MM.1S (cell line): ENCODE results near the gene ATG5.

ENCODE experiments used
- DNase-seq: peaks from one replicate; pipeline ENCODE4 v3.0.0-alpha.2; 2015
- H2AFZ ChIP-seq: fragments of 300-600 bp; sonication (generic); 2 replicates; pipeline ENCODE4 v1.6.0; 2016; ENCODE audit warnings: antibody characterized with exemption, low read length
- H3F3A ChIP-seq: fragments of 300-600 bp; sonication (generic); 2 replicates; pipeline ENCODE4 v1.6.1; 2016; ENCODE audit warnings: mild to moderate bottlenecking, antibody characterized with exemption, low read length, moderate library complexity, mixed read lengths; ENCODE audit not compliant: insufficient read depth
- H3K27ac ChIP-seq: fragments of 300-600 bp; sonication (generic); 2 replicates; pipeline ENCODE4 v1.5.1; 2016; ENCODE audit warnings: mild to moderate bottlenecking, low read length
- H3K27me3 ChIP-seq: fragments of 300-600 bp; sonication (generic); replicated peaks from 2 replicates; pipeline ENCODE4 v1.6.0; 2016; ENCODE audit warnings: low read length; ENCODE audit not compliant: insufficient read depth
- H3K36me3 ChIP-seq: fragments of 300-600 bp; sonication (generic); replicated peaks from 2 replicates; pipeline ENCODE4 v1.6.1; 2016; ENCODE audit warnings: mild to moderate bottlenecking, low read length, mixed read lengths; ENCODE audit not compliant: insufficient read depth
- H3K4me1 ChIP-seq: fragments of 300-600 bp; sonication (generic); 2 replicates; pipeline ENCODE4 v1.6.1; 2016; ENCODE audit warnings: low read length, mixed read lengths
- H3K4me2 ChIP-seq: fragments of 300-600 bp; sonication (generic); 2 replicates; pipeline ENCODE4 v1.6.0; 2016; ENCODE audit warnings: low read depth, low read length
- H3K4me3 ChIP-seq: fragments of 300-600 bp; sonication (generic); 2 replicates; pipeline ENCODE4 v1.5.1; 2016; ENCODE audit warnings: low read length, mixed read lengths
- H3K79me2 ChIP-seq: fragments of 300-600 bp; sonication (generic); 2 replicates; pipeline ENCODE4 v1.6.1; 2016; ENCODE audit warnings: mixed run types, low read length, mixed read lengths
- H3K9ac ChIP-seq: fragments of 300-600 bp; sonication (generic); 2 replicates; pipeline ENCODE4 v1.6.1; 2016; ENCODE audit warnings: low read length, mixed read lengths
- H3K9me2 ChIP-seq: fragments of 300-600 bp; sonication (generic); replicated peaks from 2 replicates; pipeline ENCODE4 v1.6.1; 2016; ENCODE audit warnings: mild to moderate bottlenecking, low read length, mixed read lengths; ENCODE audit not compliant: insufficient read depth
- H3K9me3 ChIP-seq: fragments of 300-600 bp; sonication (generic); replicated peaks from 2 replicates; pipeline ENCODE4 v1.6.1; 2016; ENCODE audit warnings: mild to moderate bottlenecking, low read length, mixed read lengths; ENCODE audit not compliant: insufficient read depth
- H4K20me1 ChIP-seq: fragments of 300-600 bp; sonication (generic); 2 replicates; pipeline ENCODE4 v1.6.1; 2016; ENCODE audit warnings: mild to moderate bottlenecking, low read length, moderate library complexity, mixed read lengths; ENCODE audit not compliant: insufficient read depth
- EZH2 ChIP-seq: fragments of 300-600 bp; sonication (generic); optimal IDR thresholded peaks from 2 replicates; pipeline ENCODE3; 2017; ENCODE audit warnings: low read depth, mild to moderate bottlenecking, antibody characterized with exemption, low read length, mixed read lengths
- EZH2phosphoT487 ChIP-seq: fragments of 300-600 bp; sonication (generic); IDR thresholded peaks from 2 replicates; pipeline ENCODE4 v1.6.1; 2018; ENCODE audit warnings: antibody characterized with exemption, low read length
- TF ChIP-seq, protein P1 (sequence below): fragments of 300-600 bp; sonication (generic); IDR thresholded peaks from 2 replicates; pipeline ENCODE4 v1.5.1; 2016; ENCODE audit warnings: antibody characterized with exemption, low read length, mixed read lengths

ATG5 gene

GRCh38 chr6:106360989-106361430 lies 35.5 kb upstream of the ATG5 start:
- Histone ChIP-seq H4K20me1 (no peaks in the 10 kb centered on the region), H3K9me2 (no peaks in the 10 kb centered on the region), H3K4me3 (peak overlapping the region; percentile 69), H3K36me3 (no peaks in the 10 kb centered on the region), H3K27me3 (peaks cover 11% of the 10 kb centered on the region), H3K4me1 (peaks cover 9% of the 10 kb centered on the region), H3F3A (no peaks in the 10 kb centered on the region), H3K79me2 (no peaks in the 10 kb centered on the region), H3K4me2 (peak overlapping the region; percentile 76), H3K27ac (no peak overlapping the region), H3K9me3 (no peaks in the 10 kb centered on the region), H3K9ac (no peak overlapping the region), H2AFZ (peak overlapping the region; percentile 85)
- no peak for DNase-seq
- TF ChIP-seq EZH2phosphoT487 (no peak), EZH2 (no peak)
- TF ChIP-seq, protein P1, sequence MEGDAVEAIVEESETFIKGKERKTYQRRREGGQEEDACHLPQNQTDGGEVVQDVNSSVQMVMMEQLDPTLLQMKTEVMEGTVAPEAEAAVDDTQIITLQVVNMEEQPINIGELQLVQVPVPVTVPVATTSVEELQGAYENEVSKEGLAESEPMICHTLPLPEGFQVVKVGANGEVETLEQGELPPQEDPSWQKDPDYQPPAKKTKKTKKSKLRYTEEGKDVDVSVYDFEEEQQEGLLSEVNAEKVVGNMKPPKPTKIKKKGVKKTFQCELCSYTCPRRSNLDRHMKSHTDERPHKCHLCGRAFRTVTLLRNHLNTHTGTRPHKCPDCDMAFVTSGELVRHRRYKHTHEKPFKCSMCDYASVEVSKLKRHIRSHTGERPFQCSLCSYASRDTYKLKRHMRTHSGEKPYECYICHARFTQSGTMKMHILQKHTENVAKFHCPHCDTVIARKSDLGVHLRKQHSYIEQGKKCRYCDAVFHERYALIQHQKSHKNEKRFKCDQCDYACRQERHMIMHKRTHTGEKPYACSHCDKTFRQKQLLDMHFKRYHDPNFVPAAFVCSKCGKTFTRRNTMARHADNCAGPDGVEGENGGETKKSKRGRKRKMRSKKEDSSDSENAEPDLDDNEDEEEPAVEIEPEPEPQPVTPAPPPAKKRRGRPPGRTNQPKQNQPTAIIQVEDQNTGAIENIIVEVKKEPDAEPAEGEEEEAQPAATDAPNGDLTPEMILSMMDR = no peak

GRCh38 chr6:106360410-106360988 lies 34.9 kb upstream of the ATG5 start, which contains the start of gene CRYBG1:
CRYBG1 (plus strand) TSS chr6:106360717; CDS start chr6:106360909, 192 bp downstream.
- no peaks in the 10 kb centered on the region for H3K9me2 ChIP-seq
- peak within 1 kb of the TSS; percentile 85 for H2AFZ ChIP-seq
- no peak within 1 kb of the TSS for H3K9ac ChIP-seq
- H3K4me1 ChIP-seq = peaks cover 9% of the 10 kb centered on the region
- H3K4me2 ChIP-seq = peak within 1 kb of the TSS; percentile 76
- H3K36me3 ChIP-seq = no peaks in the 10 kb centered on the region
- peak within 1 kb of the TSS; percentile 69 for H3K4me3 ChIP-seq
- no peaks in the 10 kb centered on the region for H4K20me1 ChIP-seq
- no peaks in the 10 kb centered on the region for H3F3A ChIP-seq
- TF ChIP-seq EZH2phosphoT487 = no peak
- TF ChIP-seq, protein P1 = peak; percentile 90
- H3K79me2 ChIP-seq = no peaks in the 10 kb centered on the region
- DNase-seq = peak; percentile 73
- peaks cover 11% of the 10 kb centered on the region for H3K27me3 ChIP-seq
- no peaks in the 10 kb centered on the region for H3K9me3 ChIP-seq
- no peak within 1 kb of the TSS for H3K27ac ChIP-seq

DNA sequence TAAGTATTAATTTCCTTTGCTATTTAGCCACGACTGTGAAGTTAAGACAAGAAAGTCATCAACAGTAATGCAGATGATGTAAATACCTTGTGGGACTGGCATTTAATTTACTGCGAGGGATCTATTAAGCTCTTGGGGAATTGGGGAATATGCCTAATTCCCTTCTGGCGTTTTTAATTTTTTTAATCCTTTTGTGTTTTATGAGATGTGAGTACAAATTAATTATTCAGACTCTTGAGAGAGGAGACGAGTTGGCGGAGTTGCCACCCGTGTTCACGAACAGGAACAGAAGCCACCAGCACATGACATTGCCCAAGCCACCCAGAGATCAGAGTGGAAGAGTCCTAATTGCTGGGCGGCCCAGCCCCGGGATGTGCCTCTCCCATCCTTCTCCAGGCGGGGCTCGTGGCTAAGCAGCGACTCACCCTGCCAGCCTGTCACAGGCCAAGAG lies 34.4 kb upstream of the ATG5 start:
- Histone ChIP-seq H3K36me3 (no peaks in the 10 kb centered on the region), H3K27ac (no peak overlapping the region), H3K4me2 (peak overlapping the region; percentile 76), H3K9ac (no peak overlapping the region), H3K9me2 (no peaks in the 10 kb centered on the region), H3K27me3 (peaks cover 11% of the 10 kb centered on the region), H3K79me2 (no peaks in the 10 kb centered on the region), H3K9me3 (no peaks in the 10 kb centered on the region), H3K4me3 (peak overlapping the region; percentile 51), H2AFZ (peak overlapping the region; percentile 69; the same call in 1 of the 2 replicates), H4K20me1 (no peaks in the 10 kb centered on the region), H3K4me1 (peaks cover 9% of the 10 kb centered on the region), H3F3A (no peaks in the 10 kb centered on the region)
- TF ChIP-seq, protein P1 = no peak
- DNase-seq = no peak
